Adrenal gland (tissue), 5 donors: Measurements from ENCODE around the gene BCDIN3D.
"Not testable (repeated sequence)": the region's sequence is repeated elsewhere in the genome, so short reads cannot be mapped to it uniquely, and the experiment has no call there.

Experiments used
- POLR2A ChIP-seq, 2 donors: fragments of 450-650 bp; IDR thresholded peaks; one replicate each; pipeline ENCODE4 v1.6.1; 2017; ENCODE audit warnings: antibody characterized with exemption in 2 of 2, mild to moderate bottlenecking in 2 of 2, moderate library complexity in 1 of 2
- TF ChIP-seq, protein P1 (sequence below), 6 experiments: fragments of 450-650 bp in 4 of 6; fragments of 200-600 bp in 2 of 6; sonication (generic) in 1 of 6; IDR thresholded peaks; 1 replicate in 5 of 6; 2 replicates in 1 of 6; pipeline versions ENCODE4 v1.5.1 to v1.8.0; 2016 to 2021; ENCODE audit warnings: antibody characterized with exemption in 6 of 6, mild to moderate bottlenecking in 2 of 6, moderate library complexity in 1 of 6
- donor health status: DM: no; HTN: no; CAD: no.

- not testable (repeated sequence) for TF ChIP-seq POLR2A (IDR thresholded peaks at IDR 0.05)
- TF ChIP-seq, protein P1, sequence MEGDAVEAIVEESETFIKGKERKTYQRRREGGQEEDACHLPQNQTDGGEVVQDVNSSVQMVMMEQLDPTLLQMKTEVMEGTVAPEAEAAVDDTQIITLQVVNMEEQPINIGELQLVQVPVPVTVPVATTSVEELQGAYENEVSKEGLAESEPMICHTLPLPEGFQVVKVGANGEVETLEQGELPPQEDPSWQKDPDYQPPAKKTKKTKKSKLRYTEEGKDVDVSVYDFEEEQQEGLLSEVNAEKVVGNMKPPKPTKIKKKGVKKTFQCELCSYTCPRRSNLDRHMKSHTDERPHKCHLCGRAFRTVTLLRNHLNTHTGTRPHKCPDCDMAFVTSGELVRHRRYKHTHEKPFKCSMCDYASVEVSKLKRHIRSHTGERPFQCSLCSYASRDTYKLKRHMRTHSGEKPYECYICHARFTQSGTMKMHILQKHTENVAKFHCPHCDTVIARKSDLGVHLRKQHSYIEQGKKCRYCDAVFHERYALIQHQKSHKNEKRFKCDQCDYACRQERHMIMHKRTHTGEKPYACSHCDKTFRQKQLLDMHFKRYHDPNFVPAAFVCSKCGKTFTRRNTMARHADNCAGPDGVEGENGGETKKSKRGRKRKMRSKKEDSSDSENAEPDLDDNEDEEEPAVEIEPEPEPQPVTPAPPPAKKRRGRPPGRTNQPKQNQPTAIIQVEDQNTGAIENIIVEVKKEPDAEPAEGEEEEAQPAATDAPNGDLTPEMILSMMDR (IDR thresholded peaks at IDR 0.05): not testable (repeated sequence)
These were observed 36.2 kb upstream of the BCDIN3D start for GRCh38 chr12:49879065-49879464.
